WERI-Rb-1 (cell line): ENCODE results near the gene TRIM77.
"Not testable (repeated sequence)": the region's sequence is repeated elsewhere in the genome, so short reads cannot be mapped to it uniquely, and the experiment has no call there.

ENCODE experiments used
- DNase-seq: peaks from one replicate; pipeline ENCODE4 v3.0.0-alpha.2; 2020
- H3K27ac ChIP-seq: fragments of 250-450 bp; sonication (Bioruptor Pico); 2 replicates; pipeline ENCODE4 v1.5.1; 2020; ENCODE audit warnings: mild to moderate bottlenecking, moderate library complexity
- H3K27me3 ChIP-seq: fragments of 250-450 bp; sonication (Bioruptor Pico); 2 replicates; pipeline ENCODE4 v1.5.1; 2021; ENCODE audit warnings: mild to moderate bottlenecking, low read depth, moderate library complexity; ENCODE audit not compliant: insufficient read depth, severe bottlenecking
- H3K36me3 ChIP-seq: fragments of 250-450 bp; sonication (Bioruptor Pico); 2 replicates; pipeline ENCODE4 v1.5.1; 2020; ENCODE audit warnings: mild to moderate bottlenecking, moderate library complexity
- H3K4me3 ChIP-seq: 2 replicates; pipeline ENCODE4 v1.5.1; 2011; ENCODE audit warnings: low read depth, mild to moderate bottlenecking, control low read depth, low read length
- H3K9me3 ChIP-seq: fragments of 250-450 bp; sonication (Bioruptor Pico); 2 replicates; pipeline ENCODE4 v1.5.1; 2021; ENCODE audit warnings: mild to moderate bottlenecking, moderate library complexity; ENCODE audit not compliant: severe bottlenecking
- CTCF ChIP-seq: IDR thresholded peaks from 2 replicates; pipeline ENCODE4 v1.5.1; 2011; ENCODE audit warnings: low read depth, mild to moderate bottlenecking, control low read depth, inconsistent platforms, low read length

The TRIM77 gene

DNA sequence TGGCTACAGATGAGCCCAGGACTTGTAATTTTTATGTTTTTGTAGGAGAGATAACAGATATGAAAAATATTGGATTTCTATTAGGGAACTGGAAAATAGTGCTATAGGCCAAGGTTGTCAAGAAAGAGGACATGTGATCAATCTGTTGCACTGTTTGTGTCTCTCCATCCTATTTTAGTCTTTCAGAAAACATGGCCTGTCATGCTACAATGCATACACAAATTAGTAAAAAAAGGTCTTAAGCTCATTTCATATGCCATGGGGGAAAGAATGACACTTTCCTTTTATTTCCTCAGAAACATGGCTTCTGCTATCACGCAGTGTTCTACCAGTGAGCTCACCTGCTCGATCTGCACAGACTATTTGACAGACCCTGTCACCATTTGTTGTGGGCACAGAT is at the start of gene TRIM77:
TRIM77 (plus strand) TSS at position 301 of the 400 bp plus-strand sequence; CDS start at position 301, 0 bp downstream.
- DNase-seq, H3K4me3 ChIP-seq: not testable (repeated sequence)

GRCh38 chr11:89667001-89667400 is 43.1 kb upstream of the TRIM77 start:
- TF ChIP-seq CTCF, result no peak
- H3K36me3 ChIP-seq, result no peaks in the 10 kb centered on the region
- DNase-seq, result no peak
- no peaks in the 10 kb centered on the region for H3K27me3 ChIP-seq
- no peaks in the 10 kb centered on the region for H3K9me3 ChIP-seq
- no peak overlapping the region for H3K27ac ChIP-seq
- no peak overlapping the region for H3K4me3 ChIP-seq

More for the DNA sequence above, at the start of gene TRIM77:
- not testable (repeated sequence) for H3K27ac ChIP-seq, H3K27me3 ChIP-seq, H3K9me3 ChIP-seq, H3K36me3 ChIP-seq

GRCh38 chr11:89668158-89668557 is 41.9 kb upstream of the TRIM77 start:
- not testable (repeated sequence) for H3K27me3 ChIP-seq, H3K9me3 ChIP-seq, H3K36me3 ChIP-seq, DNase-seq, H3K4me3 ChIP-seq, H3K27ac ChIP-seq

DNA sequence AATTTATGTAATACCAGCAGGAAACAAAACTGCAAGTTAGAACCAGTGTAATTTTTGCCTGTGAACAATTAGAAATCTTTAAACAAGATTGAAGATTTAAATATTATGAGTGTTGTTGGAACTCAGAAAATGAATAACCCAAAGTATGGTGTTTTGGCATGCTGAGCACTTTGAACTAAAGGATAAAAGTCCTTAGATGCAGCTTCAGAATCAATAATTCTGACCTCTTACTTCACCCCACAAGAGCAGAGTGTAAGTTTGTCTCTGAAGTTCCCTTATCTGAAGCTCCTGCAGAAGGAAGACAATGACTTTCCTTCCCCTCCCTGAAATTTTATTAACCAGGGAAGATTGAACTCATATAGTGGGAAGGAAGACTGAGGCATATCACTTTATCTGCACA is 40.5 kb upstream of the TRIM77 start:
- H3K4me3 ChIP-seq, H3K27me3 ChIP-seq, DNase-seq, H3K9me3 ChIP-seq, H3K36me3 ChIP-seq, H3K27ac ChIP-seq: not testable (repeated sequence)

DNA sequence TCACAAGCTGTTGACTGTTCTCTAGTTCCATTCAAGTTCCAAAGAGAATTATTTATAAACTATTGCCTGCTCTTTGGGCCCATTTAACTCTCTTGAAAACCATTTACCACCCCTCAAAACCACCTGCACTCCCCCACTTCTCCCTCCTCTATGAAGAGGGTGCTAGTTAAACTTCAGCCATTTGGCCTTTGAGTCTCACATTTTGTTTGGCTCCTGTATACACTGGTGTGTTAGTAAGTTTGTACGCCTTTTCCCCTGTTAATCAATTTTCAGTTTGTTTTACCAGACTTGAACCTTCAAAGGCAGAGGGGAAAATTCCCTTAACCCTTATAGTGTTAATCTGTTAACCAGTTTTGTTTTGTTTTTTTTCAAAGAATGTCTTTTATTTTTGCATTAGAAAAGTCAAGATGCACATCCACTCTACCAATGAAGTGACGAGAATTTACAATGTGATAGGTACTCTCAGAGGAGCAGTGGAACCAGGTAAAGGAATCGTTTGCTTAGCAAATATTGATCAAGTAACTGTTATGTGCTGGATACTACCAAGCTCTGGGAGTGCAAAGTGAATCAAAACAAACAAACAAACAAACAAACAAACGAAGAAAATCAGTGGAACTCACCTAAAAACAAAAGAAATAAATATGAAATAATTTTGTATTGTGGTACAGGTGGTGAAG is 40.0 kb upstream of the TRIM77 start:
- H3K36me3 ChIP-seq, H3K27me3 ChIP-seq, H3K9me3 ChIP-seq, H3K27ac ChIP-seq, H3K4me3 ChIP-seq, DNase-seq: not testable (repeated sequence)

GRCh38 chr11:89672547-89672946 is 37.6 kb upstream of the TRIM77 start:
- H3K27me3 ChIP-seq, H3K9me3 ChIP-seq, H3K36me3 ChIP-seq, H3K4me3 ChIP-seq, H3K27ac ChIP-seq, DNase-seq: not testable (repeated sequence)

DNA sequence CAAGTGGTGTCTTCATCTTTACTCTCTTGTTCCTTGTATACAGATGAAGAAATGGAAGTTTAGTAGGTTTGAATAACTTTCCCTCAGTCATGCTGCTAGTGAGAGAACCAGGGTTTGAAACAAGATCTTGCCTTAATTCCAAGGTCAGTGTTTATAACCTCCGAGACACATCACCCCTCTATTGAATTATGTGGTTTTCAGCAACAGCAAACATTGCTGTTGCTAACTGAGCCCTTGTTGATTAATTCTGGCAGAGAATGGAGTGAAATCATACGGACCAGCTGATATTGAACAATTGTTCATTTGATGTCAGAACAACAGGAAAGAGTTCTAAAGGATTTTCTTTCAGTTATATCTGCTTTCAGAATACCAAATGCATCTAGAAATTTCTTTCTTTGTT is 36.7 kb upstream of the TRIM77 start:
- H3K36me3 ChIP-seq, H3K27me3 ChIP-seq: not testable (repeated sequence)

DNA sequence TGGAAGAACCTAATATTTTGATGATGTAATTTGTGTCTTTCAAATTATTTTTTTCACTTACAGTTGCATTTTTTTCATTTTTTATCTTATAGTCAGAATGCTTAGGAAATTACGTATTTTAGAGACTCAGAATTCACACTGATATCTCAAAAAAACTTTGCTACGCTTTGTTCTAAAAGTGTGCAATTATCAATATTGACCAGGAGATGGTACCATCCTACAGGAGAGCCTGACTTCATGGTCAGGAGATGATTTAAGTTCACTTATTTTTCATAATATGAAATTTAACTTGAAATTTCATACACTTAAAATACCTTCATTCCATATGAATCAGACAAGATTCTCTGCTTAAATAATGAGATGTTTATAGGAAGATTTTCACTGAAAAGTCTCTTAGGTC is 34.7 kb upstream of the TRIM77 start:
- not testable (repeated sequence) for H3K27me3 ChIP-seq, H3K4me3 ChIP-seq, H3K36me3 ChIP-seq, H3K27ac ChIP-seq, DNase-seq, H3K9me3 ChIP-seq

More for the DNA sequence above, 36.7 kb upstream of the TRIM77 start:
- DNase-seq, H3K27ac ChIP-seq, H3K4me3 ChIP-seq, H3K9me3 ChIP-seq: not testable (repeated sequence)

DNA sequence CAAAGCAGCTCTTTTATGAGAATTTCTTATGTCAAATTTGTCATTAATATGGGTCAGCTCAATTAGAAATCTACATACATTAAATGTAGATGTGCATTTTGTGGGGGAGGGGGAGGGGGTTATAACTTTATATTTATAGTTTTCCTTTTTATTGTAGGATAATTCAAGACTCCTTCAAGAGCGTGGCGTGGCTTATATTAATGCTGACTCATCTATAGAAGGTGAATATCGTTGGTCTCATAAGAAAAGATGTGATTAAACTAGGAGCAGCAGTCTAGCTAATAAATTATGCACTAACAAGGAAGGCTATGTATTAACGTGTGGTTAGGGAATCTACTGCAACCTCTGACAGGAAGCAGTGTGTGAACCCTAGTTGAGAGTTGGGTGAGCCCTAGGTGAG is 34.2 kb upstream of the TRIM77 start:
- H3K27me3 ChIP-seq, result not testable (repeated sequence)

GRCh38 chr11:89707080-89707479 is 3.0 kb upstream of the TRIM77 start:
- DNase-seq, result peak; percentile 8

More for the DNA sequence above, 34.2 kb upstream of the TRIM77 start:
- not testable (repeated sequence) for H3K9me3 ChIP-seq, H3K27ac ChIP-seq, DNase-seq, H3K36me3 ChIP-seq, H3K4me3 ChIP-seq

DNA sequence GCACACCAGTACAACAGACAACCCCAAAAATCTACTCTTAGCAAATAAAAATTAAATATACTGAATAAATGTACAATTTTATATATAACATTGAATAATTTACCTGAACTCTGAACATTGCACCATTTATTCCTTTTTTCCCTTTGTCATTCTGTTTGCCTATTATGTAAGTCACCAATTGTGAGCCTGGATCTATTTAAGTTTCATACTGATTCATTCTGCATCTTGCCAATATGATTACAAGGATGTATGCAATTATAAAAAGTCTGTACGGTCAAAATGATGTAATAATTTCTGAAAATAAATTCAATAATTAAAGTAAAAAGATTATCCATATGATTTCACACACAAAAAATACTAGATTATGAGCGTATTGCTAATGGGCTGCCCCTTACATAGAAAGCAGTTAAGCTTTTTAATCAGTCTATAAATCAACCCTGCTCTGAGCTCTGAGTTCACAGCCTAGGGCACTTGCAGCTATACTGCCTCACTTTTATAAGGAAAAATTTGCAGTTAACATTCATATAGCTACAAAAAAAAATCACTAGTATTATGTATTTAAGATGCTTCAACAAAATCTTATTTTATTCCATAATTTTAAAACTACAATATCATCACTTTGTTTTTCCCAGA is 14.9 kb downstream of the TRIM77 start:
- not testable (repeated sequence) for H3K4me3 ChIP-seq, H3K9me3 ChIP-seq, H3K36me3 ChIP-seq, DNase-seq, H3K27ac ChIP-seq, H3K27me3 ChIP-seq

More at GRCh38 chr11:89707080-89707479, 3.0 kb upstream of the TRIM77 start:
- H3K36me3 ChIP-seq, H3K4me3 ChIP-seq, H3K9me3 ChIP-seq, H3K27me3 ChIP-seq, H3K27ac ChIP-seq: not testable (repeated sequence)

DNA sequence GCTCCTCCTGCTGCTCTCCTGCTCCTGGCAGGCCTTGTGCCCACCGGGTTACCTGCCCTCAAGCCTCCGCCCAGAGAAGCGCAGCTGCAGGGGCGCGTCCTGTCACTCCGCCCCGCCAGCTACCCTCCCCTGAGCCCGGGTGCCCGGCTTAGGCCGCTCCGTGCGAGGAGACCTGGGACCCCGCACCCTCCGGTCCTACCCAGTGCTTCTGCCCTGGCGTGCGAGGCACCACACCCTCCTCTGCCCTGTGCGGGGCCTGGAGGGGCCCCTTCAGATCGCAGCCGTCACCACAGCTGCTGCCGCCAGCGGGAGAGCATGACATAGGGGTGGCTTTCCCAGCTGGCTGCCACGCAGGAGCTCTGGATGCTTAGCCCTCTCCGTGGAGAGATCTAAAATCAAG is 20.1 kb downstream of the TRIM77 start:
- DNase-seq, H3K36me3 ChIP-seq, H3K4me3 ChIP-seq, H3K27me3 ChIP-seq, H3K27ac ChIP-seq, H3K9me3 ChIP-seq: not testable (repeated sequence)
